SK-N-DZ (cell line): Measurements from ENCODE around the gene HECW1.

Source experiments
- DNase-seq: peaks from one replicate; pipeline ENCODE4 v3.0.0-alpha.2; 2015; ENCODE audit warnings: low spot score

HECW1 gene

DNA sequence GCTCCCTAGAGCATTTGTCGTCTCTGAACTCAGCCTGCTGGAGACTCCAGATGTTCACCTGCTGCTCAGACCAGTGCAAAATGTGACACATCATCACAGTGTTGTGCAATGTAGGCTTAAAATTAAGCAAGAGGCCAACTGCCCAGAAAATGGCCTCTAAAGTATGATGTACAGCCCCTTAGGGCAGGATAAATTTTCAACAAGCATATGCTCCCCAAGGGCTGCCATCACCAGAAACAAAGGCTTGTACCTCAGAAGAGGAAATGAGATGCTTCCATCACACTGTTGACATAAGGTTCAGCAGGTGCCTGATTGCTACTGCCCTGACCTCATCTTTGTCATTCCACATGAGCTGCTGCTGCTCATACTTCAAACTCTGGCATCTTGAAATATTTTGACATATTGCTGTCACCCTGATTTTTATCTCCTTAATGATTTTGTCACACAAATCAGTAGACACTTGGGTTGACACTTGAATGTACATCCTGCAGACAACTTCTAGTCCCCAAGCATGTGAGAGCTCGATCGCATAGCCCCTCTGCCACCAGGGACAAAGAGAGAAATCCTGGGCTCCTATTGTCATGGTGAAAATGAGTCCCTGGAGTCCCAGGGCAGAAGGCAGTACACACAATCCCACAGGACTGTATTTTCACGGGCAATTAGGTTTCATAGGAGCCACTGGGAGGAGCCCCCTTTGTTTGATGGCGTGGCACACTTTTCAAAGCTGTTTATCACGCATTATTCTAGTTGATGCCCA is 250.8 kb downstream of the HECW1 start:
- DNase-seq = no peak

DNA sequence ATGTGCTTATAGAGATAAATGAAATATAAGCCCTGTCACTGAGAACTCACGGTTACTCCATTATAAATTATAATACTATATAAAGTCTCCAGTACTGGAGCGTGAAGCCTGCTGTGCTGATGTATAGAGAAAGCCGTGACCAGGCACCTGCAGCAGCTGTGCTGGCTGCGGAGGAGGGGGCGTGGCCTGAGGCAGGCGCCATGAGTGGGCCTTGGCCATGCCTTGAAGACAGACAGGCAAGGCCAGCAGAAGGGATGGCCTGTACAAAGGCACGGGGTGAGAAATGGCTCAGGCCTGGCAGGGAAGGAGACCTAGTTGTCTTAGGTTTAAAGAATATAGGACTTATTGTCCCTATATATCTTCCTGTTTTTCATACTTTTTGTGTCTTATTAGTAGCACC is 251.9 kb downstream of the HECW1 start:
- DNase-seq = no peak

DNA sequence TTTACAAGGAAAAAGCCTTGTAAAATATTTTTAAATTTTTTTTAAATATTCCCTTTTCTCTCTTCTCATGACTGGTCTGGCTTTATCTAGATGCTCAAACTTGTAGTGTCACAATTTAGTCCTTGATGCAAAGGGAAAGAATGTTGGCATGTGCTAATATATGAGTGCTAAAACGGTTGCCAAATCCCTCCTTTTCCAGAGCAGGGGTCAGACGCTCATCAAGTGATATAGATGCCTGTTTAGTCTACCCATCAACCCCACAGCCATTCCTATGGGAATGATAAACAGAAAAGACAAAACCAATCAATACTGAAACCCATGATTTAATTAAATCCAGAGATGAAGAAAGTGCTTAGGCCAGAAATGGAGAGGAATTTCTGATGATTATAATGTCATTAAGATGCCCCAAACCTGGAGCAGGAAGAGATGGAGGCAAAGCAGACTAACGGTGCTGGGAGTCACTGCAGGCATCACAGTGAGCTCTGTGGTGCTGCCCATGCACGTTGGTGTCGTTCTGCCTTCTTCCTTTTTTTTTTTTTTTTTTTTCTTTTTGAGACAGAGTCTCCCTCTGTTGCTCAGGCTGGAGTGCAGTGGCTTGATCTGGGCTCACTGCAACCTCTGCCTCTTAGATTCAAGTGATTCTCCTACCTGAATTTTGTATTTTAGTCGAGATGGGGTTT is 260.4 kb downstream of the HECW1 start:
- peak; percentile 57 for DNase-seq

DNA sequence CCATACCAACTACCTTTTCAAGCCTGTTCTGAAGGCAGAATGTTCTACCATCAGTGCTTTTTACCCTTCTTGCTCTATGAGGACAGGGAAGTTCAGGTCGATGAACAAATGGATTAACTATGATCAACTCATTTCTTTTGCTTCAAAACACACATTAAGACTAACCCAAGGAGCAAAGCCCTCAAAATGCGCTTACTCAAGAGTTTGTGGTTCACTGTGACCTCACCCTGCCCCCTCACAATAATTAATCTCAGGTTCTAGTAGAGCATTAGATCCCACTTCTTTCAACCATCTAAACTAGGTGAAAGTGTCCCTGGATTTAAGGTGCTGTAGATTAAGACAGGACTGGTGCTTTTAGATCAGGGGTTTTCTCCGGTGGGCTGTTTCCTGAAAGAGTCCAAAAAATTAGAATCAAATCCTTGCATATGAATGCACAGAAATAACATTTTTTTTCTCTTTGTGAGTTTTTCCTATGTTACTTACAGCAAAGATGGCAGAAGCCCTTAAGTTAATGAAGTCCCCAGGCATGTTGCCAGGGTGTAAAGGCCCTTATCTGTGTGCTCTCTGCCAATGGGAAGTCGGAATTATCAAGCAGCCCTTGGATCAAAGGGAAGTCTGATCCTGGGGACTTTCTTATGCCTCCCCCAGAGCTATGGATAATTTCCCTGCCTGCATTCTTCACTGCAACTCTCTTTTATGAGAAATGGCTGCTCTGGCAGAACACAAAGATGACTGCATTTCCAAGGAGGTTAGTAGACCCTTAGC is 264.9 kb downstream of the HECW1 start:
- DNase-seq = no peak

DNA sequence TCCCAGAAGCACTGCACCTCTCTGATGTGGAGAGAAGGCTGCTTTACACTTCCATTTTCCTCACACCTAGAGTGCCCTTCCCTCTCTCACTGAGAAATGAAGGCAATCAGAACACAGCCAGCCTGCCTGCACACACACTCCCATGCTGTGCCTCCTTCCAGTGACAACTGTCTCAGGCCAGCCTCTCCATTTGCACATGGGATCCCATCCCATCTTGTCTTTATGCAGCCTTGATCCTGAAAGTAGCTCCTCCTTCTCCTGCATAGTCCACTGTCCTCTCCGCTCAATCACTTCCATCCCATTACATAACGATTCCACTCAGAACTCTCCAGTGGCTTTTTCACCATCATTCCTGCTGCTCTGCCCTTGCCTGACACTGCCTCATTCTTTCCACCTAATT is 266.8 kb downstream of the HECW1 start:
- DNase-seq = no peak

DNA sequence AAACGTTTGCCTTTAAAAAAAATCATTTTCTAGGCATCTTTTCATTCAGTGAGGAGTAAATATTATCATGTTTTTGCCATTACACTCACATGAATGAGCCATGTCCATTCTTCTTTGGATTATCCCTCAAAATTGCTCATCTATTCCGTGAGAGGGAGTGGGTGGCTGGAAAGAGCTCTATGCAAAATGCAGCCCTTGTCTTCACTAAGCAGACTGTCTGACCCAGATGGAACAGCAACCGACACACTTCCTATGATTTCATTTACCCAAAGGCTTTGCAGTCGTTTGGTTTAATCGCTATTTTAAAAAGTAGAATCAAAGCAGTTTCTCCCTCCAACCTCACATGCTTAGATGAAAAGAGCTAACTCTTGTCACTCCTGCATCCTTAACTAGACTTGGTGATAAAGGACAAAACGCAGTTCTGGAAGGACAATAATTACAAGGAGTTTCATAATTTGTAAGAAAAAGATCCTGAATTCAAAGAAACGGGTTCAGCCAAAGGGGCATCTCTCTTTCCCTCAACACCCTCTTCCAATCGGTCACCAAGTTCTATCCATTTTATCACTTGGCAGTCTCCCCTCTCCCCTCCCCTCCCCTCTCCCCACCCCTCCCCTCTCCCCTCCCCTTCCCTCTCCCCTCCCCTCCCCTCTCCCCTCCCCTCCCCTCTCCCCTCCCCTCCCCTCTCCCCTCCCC is 272.3 kb downstream of the HECW1 start:
- DNase-seq = no peak

DNA sequence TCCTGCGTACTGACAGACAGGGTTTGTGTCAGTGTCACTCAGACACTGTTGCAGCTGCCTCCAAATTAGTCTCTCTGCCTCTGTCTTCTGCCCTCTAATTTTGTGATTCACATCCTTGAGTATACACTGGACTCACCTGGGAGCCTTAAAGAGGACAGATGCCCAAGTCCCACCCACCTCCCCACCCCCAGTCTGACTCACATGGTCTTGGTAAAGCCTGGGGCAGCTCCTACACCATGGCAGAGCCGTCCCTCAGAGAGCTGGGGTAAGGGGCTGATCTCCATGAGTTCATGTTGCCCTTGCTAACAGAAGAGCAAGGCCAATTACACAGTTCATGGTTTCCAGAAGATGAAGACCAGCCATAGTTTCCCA is 272.8 kb downstream of the HECW1 start:
- no peak for DNase-seq

DNA sequence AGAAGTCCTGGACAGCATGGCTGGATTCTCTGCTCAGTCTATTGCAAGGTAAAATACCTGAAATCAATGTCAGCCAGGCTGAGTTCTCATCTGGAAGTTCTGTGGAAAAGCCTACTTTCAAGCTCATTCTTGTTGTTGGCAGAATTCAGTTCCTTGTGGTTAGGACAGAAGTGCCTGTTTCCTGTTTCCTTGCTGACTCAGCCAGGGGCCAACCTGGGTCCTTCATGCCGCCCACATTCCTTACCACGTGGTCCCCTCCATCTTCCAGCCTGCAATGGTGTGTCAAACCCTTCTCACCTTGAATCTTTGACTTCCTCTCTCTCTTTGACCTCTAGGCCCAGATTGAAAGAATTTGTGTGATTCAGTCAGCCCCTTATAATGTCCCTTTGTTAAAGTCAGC is 273.4 kb downstream of the HECW1 start:
- DNase-seq = no peak

DNA sequence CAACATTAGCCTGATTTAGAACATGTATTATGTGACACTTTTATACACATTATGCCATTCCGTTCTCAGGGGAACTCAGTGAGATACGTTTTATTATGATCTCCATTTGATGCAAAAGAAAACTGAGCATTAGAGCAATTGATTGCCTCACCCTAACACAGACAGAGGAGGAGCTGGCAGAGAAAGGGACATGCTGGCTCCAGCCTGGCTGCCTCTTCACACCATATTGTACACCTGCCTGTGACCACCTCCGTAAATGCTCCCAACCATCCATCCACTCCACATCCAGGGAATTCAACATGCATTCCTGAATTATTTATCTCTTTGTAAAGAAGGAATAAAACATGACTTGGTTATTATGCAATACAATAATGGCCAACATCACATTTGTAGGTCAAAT is 275.5 kb downstream of the HECW1 start:
- DNase-seq = no peak

DNA sequence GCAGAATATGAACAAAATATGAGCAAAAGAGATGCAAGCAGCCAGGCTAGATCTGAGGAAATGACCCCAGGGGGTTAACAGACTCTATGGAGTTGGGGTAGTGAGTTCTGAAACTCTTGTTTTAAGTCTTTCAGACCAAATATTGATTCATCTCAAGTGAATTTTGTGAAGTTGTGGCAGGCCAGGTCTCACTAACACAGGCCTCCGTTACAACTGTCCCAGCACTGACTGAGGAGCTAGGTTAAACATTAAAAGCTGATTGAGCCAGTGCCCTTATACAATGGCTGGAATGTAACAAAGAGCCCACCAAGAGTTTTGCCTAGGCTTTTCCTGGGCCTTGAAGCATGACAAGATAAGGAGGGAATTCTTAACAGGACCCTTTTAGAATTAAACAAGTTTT is 278.1 kb downstream of the HECW1 start:
- DNase-seq = no peak

DNA sequence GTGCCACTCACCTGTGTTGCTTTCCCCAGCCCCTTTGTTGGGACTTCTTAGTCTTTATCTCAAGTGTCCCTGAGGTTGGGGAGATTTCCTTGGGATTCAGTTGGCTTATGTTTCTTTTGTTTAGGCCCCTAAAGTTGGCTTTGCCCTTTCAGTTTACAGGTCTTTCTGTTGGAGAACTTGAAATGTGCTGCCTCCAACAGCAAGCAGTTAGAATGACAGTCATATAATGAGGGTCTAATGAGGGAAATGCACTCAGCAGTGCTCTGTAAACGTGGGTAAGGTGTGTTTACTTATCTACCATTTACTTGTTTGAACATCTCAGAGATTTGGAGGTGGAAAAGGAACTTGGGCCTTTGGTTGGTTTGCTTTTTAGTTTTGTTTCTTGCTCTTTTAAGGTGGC is 279.1 kb downstream of the HECW1 start:
- DNase-seq = no peak

DNA sequence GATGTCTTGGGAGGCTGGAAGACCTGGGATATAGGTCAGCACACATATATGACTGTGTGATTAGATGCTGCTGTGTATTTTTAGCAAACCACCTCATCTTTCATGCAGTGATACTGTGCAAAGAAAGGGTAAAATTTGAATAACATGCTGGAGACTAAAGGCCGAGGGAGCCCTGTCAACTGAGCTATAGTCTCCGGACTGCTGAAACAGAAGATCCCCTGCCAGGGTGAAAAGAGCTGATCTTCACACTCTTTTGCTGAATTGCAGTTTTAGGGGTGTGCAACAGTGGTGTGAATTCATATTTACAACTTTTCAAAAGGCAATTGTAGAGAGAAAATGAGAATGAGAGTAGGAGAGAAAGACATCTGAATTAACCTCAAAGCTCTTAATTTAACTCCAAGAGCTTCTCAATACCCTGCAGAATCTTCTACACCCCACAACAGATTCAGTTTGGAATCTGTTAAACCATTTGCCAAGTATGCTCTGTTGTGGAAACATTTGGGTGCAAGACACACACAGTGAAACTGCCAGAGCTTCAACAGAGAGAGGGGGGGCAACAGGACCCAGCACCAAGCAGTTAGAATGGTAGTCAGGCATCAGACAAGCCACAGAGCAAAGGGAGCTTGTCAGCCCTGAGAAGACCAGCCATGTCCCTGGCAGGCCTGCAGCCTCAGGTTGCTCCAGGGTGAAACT is 280.3 kb downstream of the HECW1 start:
- no peak for DNase-seq

DNA sequence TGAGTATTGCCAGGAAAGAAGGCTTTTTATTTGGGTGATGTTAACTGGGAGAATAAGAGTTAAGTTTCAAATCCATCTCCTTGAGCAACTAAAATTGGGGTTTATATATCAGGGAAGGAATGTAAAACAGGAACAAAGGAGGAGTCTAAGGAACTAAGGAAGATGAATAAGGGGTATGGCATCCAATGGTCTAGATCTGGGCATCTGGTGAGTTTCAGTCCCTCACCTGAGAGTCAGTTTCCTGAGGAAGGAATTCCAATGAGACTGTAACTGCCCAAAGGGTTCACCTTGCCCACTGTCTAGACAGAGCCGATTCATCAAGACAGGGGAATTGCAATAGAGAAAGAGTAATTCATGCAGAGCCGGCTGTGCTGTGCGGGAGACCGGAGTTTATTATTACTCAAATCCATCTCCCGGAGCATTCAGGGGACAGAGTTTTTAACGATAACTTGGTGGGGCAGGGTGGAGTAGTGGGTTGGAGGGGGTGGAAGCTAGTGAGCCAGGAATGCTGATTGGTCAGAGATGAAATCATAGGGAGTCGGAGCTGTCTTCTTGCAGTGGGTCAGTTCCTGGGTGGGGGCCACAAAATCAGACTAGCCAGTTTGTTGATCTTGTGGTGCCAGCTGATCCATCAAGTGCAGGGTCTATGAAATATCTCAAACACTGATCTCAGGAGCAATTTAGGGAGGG is 282.1 kb downstream of the HECW1 start:
- DNase-seq = no peak

DNA sequence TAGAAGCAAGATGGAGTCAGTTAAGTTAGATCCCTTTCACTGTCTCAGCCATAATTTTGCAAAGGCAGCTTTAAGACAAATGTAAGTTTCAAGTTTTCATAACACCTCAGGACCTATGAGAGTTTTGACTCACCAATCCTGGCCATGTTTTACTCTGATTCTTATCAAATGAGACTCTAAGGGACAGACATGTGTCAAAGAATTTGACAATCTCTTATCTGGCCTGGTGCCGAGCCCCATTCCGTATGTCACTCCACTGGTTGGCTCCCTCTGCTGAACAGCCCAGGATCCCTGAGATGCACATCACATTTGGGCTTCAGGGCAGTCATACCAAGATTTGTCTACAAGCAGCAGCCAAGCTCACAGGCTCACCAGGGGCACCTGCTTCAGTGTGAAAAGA is 282.9 kb downstream of the HECW1 start:
- no peak for DNase-seq

DNA sequence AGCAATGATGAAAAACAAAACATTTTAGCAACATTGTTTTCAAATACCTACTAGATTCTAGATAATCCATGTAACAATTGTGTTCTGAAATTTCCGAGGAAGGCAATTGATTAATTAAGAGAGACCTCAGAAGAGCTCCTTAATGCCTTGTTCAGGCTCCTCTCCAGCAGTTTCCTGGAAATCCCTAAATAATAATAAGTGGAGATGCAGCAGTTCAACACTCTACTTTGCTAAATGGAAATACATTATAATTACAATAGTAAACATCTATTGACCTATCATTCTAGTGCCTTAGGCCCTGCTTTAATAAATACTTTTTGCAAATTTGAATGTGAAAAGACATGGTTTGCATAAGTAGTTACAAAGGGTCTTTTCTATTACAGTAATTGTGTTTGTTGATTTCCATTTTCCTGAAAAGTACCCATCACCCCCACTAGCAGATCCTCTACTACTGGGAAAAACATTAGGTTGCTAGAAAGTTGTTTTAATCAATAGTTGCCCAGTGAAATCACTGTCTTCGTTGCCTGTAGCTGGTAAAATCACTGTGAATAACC is 283.8 kb downstream of the HECW1 start:
- no peak for DNase-seq

DNA sequence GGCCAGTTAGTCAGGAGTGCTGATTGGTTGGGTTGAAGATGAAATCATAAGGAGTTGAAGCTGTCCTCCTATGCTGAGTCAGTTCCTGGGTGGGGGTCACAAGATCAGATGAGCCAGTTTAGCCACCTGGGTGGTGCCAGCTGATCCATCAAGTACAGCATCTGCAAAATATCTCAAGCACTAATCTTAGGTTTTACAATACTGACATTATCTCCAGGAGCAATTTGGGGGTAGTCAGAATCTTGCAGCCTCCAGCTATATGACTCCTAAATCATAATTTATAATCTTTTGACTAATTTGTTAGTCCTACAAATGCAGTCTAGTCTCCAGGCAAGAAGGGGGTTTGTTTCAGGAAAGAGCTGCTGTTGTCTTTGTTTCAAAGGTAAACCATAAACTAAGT is 286.4 kb downstream of the HECW1 start:
- DNase-seq = no peak

DNA sequence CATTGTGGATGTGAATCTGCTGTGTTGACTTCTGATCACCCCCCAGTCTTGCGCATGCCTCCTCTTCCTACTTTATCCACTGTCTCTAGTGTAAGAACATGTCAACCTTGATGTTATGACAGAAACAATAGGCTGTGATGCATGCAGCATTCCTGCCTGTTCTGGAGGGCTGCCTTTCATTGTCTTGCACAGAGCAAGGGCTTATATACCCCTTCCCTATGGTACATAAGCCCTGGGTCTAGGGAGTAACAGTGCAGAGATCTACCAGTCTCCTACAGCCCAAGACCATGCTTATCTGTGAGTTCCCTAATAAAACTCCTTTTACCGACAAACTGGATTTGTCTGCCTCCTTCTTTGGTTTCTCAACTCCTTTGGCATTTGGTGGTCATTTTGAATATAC is 293.5 kb downstream of the HECW1 start:
- DNase-seq = no peak

DNA sequence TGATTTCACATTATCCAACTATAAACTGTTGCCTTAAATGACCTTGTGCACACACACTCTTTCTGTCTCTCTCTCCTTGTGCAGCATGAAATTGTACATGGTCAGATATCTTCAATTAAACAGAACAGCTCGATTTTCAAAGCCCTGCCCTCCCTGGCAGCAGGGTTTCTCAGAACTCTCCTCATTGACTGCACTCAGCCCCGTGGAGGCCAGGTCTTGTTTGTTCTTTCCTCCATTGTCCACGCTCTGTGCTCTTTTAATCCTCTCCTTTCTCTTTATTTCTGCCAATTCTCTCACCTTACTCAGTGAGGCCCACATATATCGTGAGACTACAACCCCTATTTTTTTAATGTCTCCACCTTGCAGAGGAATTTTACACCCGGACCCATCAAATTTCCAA is 294.5 kb downstream of the HECW1 start:
- DNase-seq = no peak

DNA sequence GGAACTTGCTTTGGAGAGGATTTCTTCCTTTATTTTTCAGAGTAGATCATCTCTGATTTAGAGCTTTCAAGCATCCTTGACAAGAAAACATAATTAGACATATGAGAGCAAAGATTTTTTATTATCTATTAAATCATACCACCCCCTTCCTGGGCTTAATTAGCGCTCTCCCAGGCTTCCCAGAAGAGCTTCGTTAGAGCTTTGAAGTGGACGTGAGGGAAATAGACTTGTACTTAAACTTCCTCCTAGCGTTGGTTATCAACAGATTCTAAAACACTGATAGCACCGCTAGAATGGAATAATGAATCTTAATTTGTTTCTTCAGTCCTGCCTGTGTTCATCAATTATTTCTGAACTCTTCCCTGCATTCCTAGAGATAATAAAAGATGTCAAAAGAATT is 296.5 kb downstream of the HECW1 start:
- no peak for DNase-seq

DNA sequence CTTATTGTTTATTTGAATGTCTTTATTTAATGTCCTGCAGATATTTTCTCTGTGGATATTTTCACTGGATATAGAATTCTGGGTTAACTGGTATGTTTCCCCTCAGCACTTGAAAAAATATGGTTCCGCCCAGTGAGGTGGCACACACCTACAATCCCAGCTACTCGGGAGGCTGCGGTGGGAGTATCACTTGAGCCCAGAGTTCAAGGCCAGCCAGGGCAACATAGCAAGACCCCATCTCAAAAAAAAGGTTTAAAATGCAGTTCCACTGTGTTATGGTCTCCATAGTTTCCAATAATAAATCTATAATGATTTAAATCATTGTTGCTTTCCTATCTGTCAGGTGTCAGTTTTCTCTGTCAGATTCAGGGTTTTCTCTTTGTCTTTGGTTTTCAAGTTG is 305.0 kb downstream of the HECW1 start:
- no peak for DNase-seq

DNA sequence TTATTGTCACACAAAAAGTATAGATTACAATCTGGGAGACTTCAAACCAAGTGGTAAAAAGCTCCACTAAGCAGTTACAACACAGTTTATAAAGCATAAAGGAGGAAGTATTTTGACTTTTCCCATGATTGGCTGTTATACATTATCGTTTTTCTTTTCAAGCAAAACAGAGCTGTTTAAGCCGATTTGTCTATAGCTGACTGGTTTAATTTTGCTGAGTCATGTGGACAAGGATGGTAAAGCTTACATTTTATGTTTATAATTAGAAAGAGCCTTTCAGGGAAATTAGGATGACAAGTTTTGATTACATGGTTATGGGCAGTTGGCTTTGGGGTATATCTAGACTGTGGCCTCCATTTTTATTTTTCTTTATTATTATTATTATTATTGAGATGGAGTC is 318.0 kb downstream of the HECW1 start:
- no peak for DNase-seq
